SH-SY5Y (cell line): ENCODE measurements around the gene KDM4B.

Experiments
- GATA2 ChIP-seq: IDR thresholded peaks from 2 replicates; pipeline ENCODE4 v1.6.1; 2011; ENCODE audit warnings: mild to moderate bottlenecking, low read depth, low read length
- GATA3 ChIP-seq: IDR thresholded peaks from 2 replicates; pipeline ENCODE4 v1.6.1; 2011; ENCODE audit warnings: low read depth, mild to moderate bottlenecking, low read length, moderate library complexity

KDM4B gene

GRCh38 chr19:5039642-5040543 lies 71.0 kb downstream of the KDM4B start:
- TF ChIP-seq GATA3 (no peak), GATA2 (no peak)

GRCh38 chr19:5040544-5041167 lies 71.7 kb downstream of the KDM4B start:
- TF ChIP-seq GATA3 (no peak), GATA2 (no peak)

GRCh38 chr19:5041168-5041912 lies 72.4 kb downstream of the KDM4B start:
- TF ChIP-seq GATA2 (no peak), GATA3 (no peak)

GRCh38 chr19:5041913-5042187 lies 72.9 kb downstream of the KDM4B start:
- TF ChIP-seq GATA2 (no peak), GATA3 (no peak)

- no peak for TF ChIP-seq GATA2
- TF ChIP-seq GATA3: no peak
These were observed 73.6 kb downstream of the KDM4B start for GRCh38 chr19:5042556-5042955.

- TF ChIP-seq GATA2: no peak
- TF ChIP-seq GATA3: no peak
These were observed 76.1 kb downstream of the KDM4B start for GRCh38 chr19:5045029-5045428.

- no peak for TF ChIP-seq GATA3
- TF ChIP-seq GATA2: no peak
These were observed 77.0 kb downstream of the KDM4B start for GRCh38 chr19:5045956-5046338.

- TF ChIP-seq GATA3: no peak
- no peak for TF ChIP-seq GATA2
These were observed 77.6 kb downstream of the KDM4B start for GRCh38 chr19:5046339-5047039.

- TF ChIP-seq GATA3: no peak
These were observed 78.5 kb downstream of the KDM4B start for GRCh38 chr19:5047251-5047935.

- TF ChIP-seq GATA3 (no peak), GATA2 (no peak)
These were observed 79.3 kb downstream of the KDM4B start for GRCh38 chr19:5048091-5048726.

- TF ChIP-seq GATA2: no peak
- TF ChIP-seq GATA3: no peak
These were observed 80.0 kb downstream of the KDM4B start for GRCh38 chr19:5048727-5049553.

- TF ChIP-seq GATA2 (no peak), GATA3 (no peak)
These were observed 80.6 kb downstream of the KDM4B start for GRCh38 chr19:5049561-5049960.

GRCh38 chr19:5050067-5050656 lies 81.2 kb downstream of the KDM4B start:
- TF ChIP-seq GATA3 (no peak), GATA2 (no peak)
